Measurements from ENCODE around the gene FIBP. TPM values are rescaled to one million over a fixed set of nuclear protein-coding genes. Genes with fewer than 3 reads are reported as not detected.

FIBP gene
- total and polyA plus RNA-seq, 2 of the 8 experiments (the other 6 are each of a cell fraction or from before 2014, with no cell fraction given), result 74.3 to 173 TPM

- TF ChIP-seq CHD7 (IDR thresholded peaks at IDR 0.05; ENCODE audit: insufficient replicate concordance, low read length) (no peak), ATF3 (IDR thresholded peaks at IDR 0.05; ENCODE audit: insufficient read depth, low read depth, low read length) (no peak), BRCA1 (IDR thresholded peaks at IDR 0.05; ENCODE audit: low read depth, low read length) (no peak), SIRT6 (IDR thresholded peaks at IDR 0.05; ENCODE audit: low read length) (no peak), SAP30 (IDR thresholded peaks at IDR 0.05; ENCODE audit: insufficient read depth, insufficient replicate concordance, low read length) (no peak), TEAD4 (IDR thresholded peaks at IDR 0.05; ENCODE audit: low read depth, low read length) (no peak), KDM5A (IDR thresholded peaks at IDR 0.05; ENCODE audit: low read length) (no peak), PHF8 (conservative IDR thresholded peaks at IDR 0.05; ENCODE audit: low read depth, low read length) (no peak), CHD1 (IDR thresholded peaks at IDR 0.05; ENCODE audit: low read depth, low read length) (no peak)
Measured at GRCh38 chr11:65891219-65892136, 3.2 kb upstream of the FIBP start (continued).
